ENCODE data around the gene MYH9.

DNA sequence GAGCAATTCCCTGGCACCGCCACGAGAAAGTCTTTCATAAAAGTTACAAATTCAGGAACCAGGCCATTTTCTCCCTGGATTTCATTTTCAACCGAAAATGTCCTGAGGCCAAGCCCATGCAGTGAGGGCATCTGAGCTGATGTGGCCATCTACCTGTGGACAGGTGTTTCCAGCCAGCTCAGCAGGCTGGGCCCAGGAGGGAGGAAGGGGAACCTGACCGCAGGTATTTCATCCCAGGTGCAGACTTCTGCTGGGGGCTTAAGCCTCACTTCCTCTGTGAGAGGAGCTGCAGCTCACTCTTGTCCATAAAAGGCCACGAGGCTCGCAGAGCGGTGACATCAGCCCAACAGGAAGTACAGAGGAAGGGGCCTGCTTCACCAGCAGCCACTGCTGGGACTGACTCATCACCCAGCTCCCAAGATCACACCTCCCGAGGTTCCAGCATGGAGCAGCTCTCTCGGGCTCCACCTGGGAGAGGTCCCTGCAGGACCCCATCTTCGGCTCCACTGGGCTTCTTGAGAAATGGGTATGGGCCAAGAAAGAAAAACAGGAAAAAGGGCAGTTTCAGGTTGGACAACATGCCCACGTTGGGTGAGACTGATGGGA, 56.4 kb downstream of the MYH9 start:
- peak in 2 of 3 donors; percentile 25 to 44 for TF ChIP-seq POLR2A (IDR thresholded peaks at IDR 0.05)
- TF ChIP-seq, protein P1, sequence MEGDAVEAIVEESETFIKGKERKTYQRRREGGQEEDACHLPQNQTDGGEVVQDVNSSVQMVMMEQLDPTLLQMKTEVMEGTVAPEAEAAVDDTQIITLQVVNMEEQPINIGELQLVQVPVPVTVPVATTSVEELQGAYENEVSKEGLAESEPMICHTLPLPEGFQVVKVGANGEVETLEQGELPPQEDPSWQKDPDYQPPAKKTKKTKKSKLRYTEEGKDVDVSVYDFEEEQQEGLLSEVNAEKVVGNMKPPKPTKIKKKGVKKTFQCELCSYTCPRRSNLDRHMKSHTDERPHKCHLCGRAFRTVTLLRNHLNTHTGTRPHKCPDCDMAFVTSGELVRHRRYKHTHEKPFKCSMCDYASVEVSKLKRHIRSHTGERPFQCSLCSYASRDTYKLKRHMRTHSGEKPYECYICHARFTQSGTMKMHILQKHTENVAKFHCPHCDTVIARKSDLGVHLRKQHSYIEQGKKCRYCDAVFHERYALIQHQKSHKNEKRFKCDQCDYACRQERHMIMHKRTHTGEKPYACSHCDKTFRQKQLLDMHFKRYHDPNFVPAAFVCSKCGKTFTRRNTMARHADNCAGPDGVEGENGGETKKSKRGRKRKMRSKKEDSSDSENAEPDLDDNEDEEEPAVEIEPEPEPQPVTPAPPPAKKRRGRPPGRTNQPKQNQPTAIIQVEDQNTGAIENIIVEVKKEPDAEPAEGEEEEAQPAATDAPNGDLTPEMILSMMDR (IDR thresholded peaks at IDR 0.05): no peak
